Mesenchymal stem cell (in vitro differentiated cells and primary cell): ENCODE results near the gene RPS6KB1.

Source experiments
- DNase-seq: peaks from one replicate; pipeline ENCODE4 v3.0.0-alpha.2; 2013
- H2AFZ ChIP-seq: one replicate; pipeline ENCODE4 v1.6.1; 2013; ENCODE audit warnings: low read depth, mild to moderate bottlenecking, control low read depth, inconsistent platforms, low read length, moderate library complexity
- H2AK5ac ChIP-seq: 2 replicates; pipeline ENCODE4 v1.6.1; 2013; ENCODE audit warnings: low read length, moderate library complexity, mild to moderate bottlenecking, inconsistent platforms; ENCODE audit not compliant: severe bottlenecking
- H2BK120ac ChIP-seq: one replicate; pipeline ENCODE4 v1.6.1; 2013; ENCODE audit warnings: low read depth, mild to moderate bottlenecking, inconsistent platforms, low read length, moderate library complexity
- H2BK12ac ChIP-seq, 2 experiments: one replicate each; pipeline ENCODE4 v1.6.1; 2013; ENCODE audit warnings: inconsistent platforms in 2 of 2, low read length in 2 of 2, mild to moderate bottlenecking in 2 of 2, moderate library complexity in 2 of 2, control low read depth in 1 of 2
- H2BK15ac ChIP-seq: one replicate; pipeline ENCODE4 v1.6.1; 2013; ENCODE audit warnings: mild to moderate bottlenecking, low read depth, inconsistent platforms; ENCODE audit not compliant: poor library complexity, severe bottlenecking
- H2BK5ac ChIP-seq: 2 replicates; pipeline ENCODE4 v1.6.1; 2013; ENCODE audit warnings: low read depth, mild to moderate bottlenecking, low read length, control low read depth, inconsistent platforms; ENCODE audit not compliant: poor library complexity, severe bottlenecking
- H3K14ac ChIP-seq, 2 experiments: one replicate each; pipeline ENCODE4 v1.6.1; 2013; ENCODE audit warnings: inconsistent platforms in 2 of 2, low read length in 2 of 2, control low read depth in 1 of 2, mild to moderate bottlenecking in 1 of 2, moderate library complexity in 1 of 2
- H3K18ac ChIP-seq, 2 experiments: one replicate each; pipeline ENCODE4 v1.6.1; 2013; ENCODE audit warnings: inconsistent platforms in 2 of 2, low read length in 2 of 2, control low read depth in 1 of 2, low read depth in 1 of 2, mild to moderate bottlenecking in 1 of 2
- H3K23ac ChIP-seq, 2 experiments: one replicate each; pipeline ENCODE4 v1.6.1; 2013; ENCODE audit warnings: inconsistent platforms in 2 of 2, low read length in 2 of 2, mild to moderate bottlenecking in 2 of 2, moderate library complexity in 2 of 2, control low read depth in 1 of 2
- H3K27ac ChIP-seq: 2 replicates; pipeline ENCODE4 v1.5.1; 2013; ENCODE audit warnings: mild to moderate bottlenecking, moderate library complexity, low read length, control low read depth, inconsistent platforms; ENCODE audit not compliant: poor library complexity, severe bottlenecking
- H3K27me3 ChIP-seq, 2 experiments: 2 replicates each; pipeline versions ENCODE4 v1.6.1 to v1.7.0; 2013; ENCODE audit warnings: low read length in 2 of 2, mild to moderate bottlenecking in 2 of 2, moderate library complexity in 2 of 2, control low read depth in 1 of 2, inconsistent platforms in 1 of 2; ENCODE audit not compliant: control insufficient read depth in 1 of 2, insufficient read depth in 1 of 2
- H3K36me3 ChIP-seq, 2 experiments: 2 replicates each; pipeline versions ENCODE4 v1.6.1 to v1.7.0; 2013; ENCODE audit warnings: low read length in 2 of 2, control low read depth in 1 of 2, inconsistent platforms in 1 of 2, low read depth in 1 of 2, mild to moderate bottlenecking in 1 of 2; ENCODE audit not compliant: insufficient read depth in 2 of 2, control insufficient read depth in 1 of 2
- H3K4ac ChIP-seq, 2 experiments: one replicate each; pipeline ENCODE4 v1.6.1; 2013; ENCODE audit warnings: inconsistent platforms in 2 of 2, low read length in 2 of 2, mild to moderate bottlenecking in 2 of 2, moderate library complexity in 2 of 2, control low read depth in 1 of 2, low read depth in 1 of 2
- H3K4me1 ChIP-seq: 2 replicates; pipeline ENCODE4 v1.6.1; 2013; ENCODE audit warnings: low read depth, low read length, control low read depth; ENCODE audit not compliant: control insufficient read depth, insufficient read depth
- H3K4me2 ChIP-seq: 2 replicates; pipeline ENCODE4 v1.6.1; 2013; ENCODE audit warnings: low read length, mild to moderate bottlenecking, inconsistent platforms; ENCODE audit not compliant: poor library complexity, severe bottlenecking
- H3K4me3 ChIP-seq, 2 experiments: 2 replicates each; pipeline versions ENCODE4 v1.5.1 to v1.7.0; 2013; ENCODE audit warnings: low read length in 2 of 2, mild to moderate bottlenecking in 2 of 2, control low read depth in 1 of 2, low read depth in 1 of 2; ENCODE audit not compliant: insufficient read depth in 1 of 2
- H3K79me1 ChIP-seq: replicated peaks from 2 replicates; pipeline ENCODE4 v1.6.1; 2013; ENCODE audit warnings: mild to moderate bottlenecking, control low read depth, low read length, inconsistent platforms; ENCODE audit not compliant: poor library complexity, severe bottlenecking
- H3K9ac ChIP-seq: 2 replicates; pipeline ENCODE4 v1.7.0; 2013; ENCODE audit warnings: mild to moderate bottlenecking, low read length, moderate library complexity
- H3K9me3 ChIP-seq: 2 replicates; pipeline ENCODE4 v1.7.0; 2013; ENCODE audit warnings: mild to moderate bottlenecking, low read length; ENCODE audit not compliant: control insufficient read depth
- H4K8ac ChIP-seq: one replicate; pipeline ENCODE4 v1.6.1; 2013; ENCODE audit warnings: inconsistent platforms, mild to moderate bottlenecking, low read length, moderate library complexity
- H4K91ac ChIP-seq: one replicate; pipeline ENCODE4 v1.6.1; 2013; ENCODE audit warnings: mild to moderate bottlenecking, low read length, inconsistent platforms
- WGBS: methylation state at CpG from one replicate; pipeline ENCODE4 v1.1.7; 2013; ENCODE audit warnings: mixed read lengths; 5-methylcytosine and 5-hydroxymethylcytosine counted together

RPS6KB1 gene

DNA sequence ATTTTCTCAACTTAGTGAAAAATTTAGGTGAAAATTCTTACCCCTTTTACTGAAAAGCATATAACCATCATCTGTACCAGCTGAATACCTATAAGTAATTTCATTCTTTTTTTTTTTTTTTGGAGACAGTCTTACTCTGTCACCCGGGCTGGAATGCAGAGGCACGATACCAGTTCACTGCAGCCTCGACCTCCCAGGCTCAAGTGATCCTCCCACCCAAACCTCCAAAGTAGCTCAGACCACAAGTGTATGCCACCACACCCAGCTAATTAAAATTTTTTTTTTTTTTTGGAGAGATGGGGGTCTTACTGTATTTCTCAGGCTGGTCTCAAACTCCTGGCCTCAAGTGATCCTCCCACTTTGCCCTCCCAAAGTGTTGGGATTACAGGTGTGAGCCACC is 34.0 kb upstream of the RPS6KB1 start:
- H3K9me3 ChIP-seq = no peaks in the 10 kb centered on the region
- peak overlapping the region in 1 of 2 experiments; percentile 37 for H3K4ac ChIP-seq
- no peak overlapping the region for H2BK12ac ChIP-seq
- H4K8ac ChIP-seq = no peak overlapping the region
- peak overlapping the region; percentile 51 for H2BK5ac ChIP-seq
- no peak overlapping the region for H3K4me3 ChIP-seq
- no peaks in the 10 kb centered on the region for H3K79me1 ChIP-seq
- no peak overlapping the region for H3K23ac ChIP-seq
- peak overlapping the region; percentile 49 for H3K27ac ChIP-seq
- H3K4me1 ChIP-seq = peaks cover 4% of the 10 kb centered on the region
- H2BK15ac ChIP-seq = no peak overlapping the region
- no peak overlapping the region for H2AFZ ChIP-seq
- DNase-seq = no peak
- H2AK5ac ChIP-seq = no peak overlapping the region
- H3K14ac ChIP-seq = no peak overlapping the region
- no peaks in the 10 kb centered on the region for H3K27me3 ChIP-seq
- peaks cover 0 to 6% of the 10 kb centered on the region in 2 experiments for H3K36me3 ChIP-seq
- no peak overlapping the region for H3K18ac ChIP-seq
- no peak overlapping the region for H4K91ac ChIP-seq
- no peak overlapping the region for H3K4me2 ChIP-seq
- 76% methylated on average over 3 of the region's 3 CpGs for WGBS
- H3K9ac ChIP-seq = peak overlapping the region; percentile 87
- H2BK120ac ChIP-seq = peak overlapping the region; percentile 27

DNA sequence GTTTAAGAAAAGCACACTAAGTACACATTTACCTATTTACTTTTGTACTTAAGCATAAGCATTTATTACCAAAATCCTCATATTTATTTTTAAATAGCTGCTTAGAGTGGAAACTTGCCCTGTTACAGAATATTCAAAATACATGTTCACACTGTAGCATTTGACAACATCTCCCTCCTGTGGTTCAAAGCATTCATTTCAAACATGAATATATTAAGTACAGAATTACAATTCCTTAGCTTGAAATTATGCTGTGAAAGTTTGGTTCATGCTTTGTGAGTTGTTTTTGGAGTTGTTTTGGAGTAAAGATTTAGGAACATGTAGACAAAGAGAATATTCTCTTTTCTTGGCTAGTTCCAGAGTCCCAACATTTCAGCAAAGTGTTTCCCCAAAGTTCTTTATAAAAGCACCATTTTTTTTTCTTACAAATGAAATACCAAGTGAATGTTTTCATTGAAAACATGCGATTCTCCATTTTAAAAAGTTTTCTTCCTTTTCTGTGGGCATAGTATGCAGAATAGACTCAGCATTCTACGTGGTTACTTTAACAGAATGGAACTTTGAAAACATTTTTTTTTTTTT is 33.4 kb upstream of the RPS6KB1 start:
- H3K18ac ChIP-seq = no peak overlapping the region
- no peak overlapping the region for H3K4me3 ChIP-seq
- H2BK12ac ChIP-seq = no peak overlapping the region
- DNase-seq = peak; percentile 77
- no peak overlapping the region for H2BK120ac ChIP-seq
- H2AK5ac ChIP-seq = no peak overlapping the region
- H4K8ac ChIP-seq = no peak overlapping the region
- peaks cover 0 to 6% of the 10 kb centered on the region in 2 experiments for H3K36me3 ChIP-seq
- H3K23ac ChIP-seq = no peak overlapping the region
- peak overlapping the region; percentile 87 for H3K9ac ChIP-seq
- no peak overlapping the region for H3K4me2 ChIP-seq
- no peaks in the 10 kb centered on the region for H3K9me3 ChIP-seq
- WGBS = 100% methylated on average over 2 of the region's 2 CpGs
- H3K27ac ChIP-seq = no peak overlapping the region
- peaks cover 3% of the 10 kb centered on the region for H3K4me1 ChIP-seq
- H2BK5ac ChIP-seq = no peak overlapping the region
- H2BK15ac ChIP-seq = no peak overlapping the region
- no peak overlapping the region for H4K91ac ChIP-seq
- no peak overlapping the region for H3K14ac ChIP-seq
- no peaks in the 10 kb centered on the region for H3K27me3 ChIP-seq
- no peak overlapping the region for H3K4ac ChIP-seq
- no peaks in the 10 kb centered on the region for H3K79me1 ChIP-seq
- H2AFZ ChIP-seq = no peak overlapping the region

- H3K4me3 ChIP-seq = no peak overlapping the region
- DNase-seq = no peak
- H2AK5ac ChIP-seq = no peak overlapping the region
- no peaks in the 10 kb centered on the region for H3K9me3 ChIP-seq
- no peaks in the 10 kb centered on the region for H3K79me1 ChIP-seq
- H3K36me3 ChIP-seq = peaks cover 3 to 6% of the 10 kb centered on the region in 2 experiments
- no peak overlapping the region for H2AFZ ChIP-seq
- no peak overlapping the region for H2BK15ac ChIP-seq
- H2BK120ac ChIP-seq = no peak overlapping the region
- no peak overlapping the region for H3K23ac ChIP-seq
- no peak overlapping the region for H3K14ac ChIP-seq
- H3K27ac ChIP-seq = no peak overlapping the region
- H3K4me2 ChIP-seq = no peak overlapping the region
- peak overlapping the region; percentile 25 for H3K9ac ChIP-seq
- H3K4me1 ChIP-seq = no peaks in the 10 kb centered on the region
- H3K18ac ChIP-seq = no peak overlapping the region
- WGBS = 100% methylated on average over 2 of the region's 3 CpGs
- H2BK5ac ChIP-seq = no peak overlapping the region
- no peak overlapping the region for H4K91ac ChIP-seq
- no peak overlapping the region for H3K4ac ChIP-seq
- no peak overlapping the region for H2BK12ac ChIP-seq
- H3K27me3 ChIP-seq = no peaks in the 10 kb centered on the region
- no peak overlapping the region for H4K8ac ChIP-seq
Measured at GRCh38 chr17:59863616-59864015, 29.3 kb upstream of the RPS6KB1 start.

- WGBS = no CpG with 5 or more reads among the region's 1 CpG
- H4K8ac ChIP-seq = no peak overlapping the region
- no peaks in the 10 kb centered on the region for H3K9me3 ChIP-seq
- no peak overlapping the region for H2BK15ac ChIP-seq
- no peak overlapping the region for H3K4me3 ChIP-seq
- H3K79me1 ChIP-seq = no peaks in the 10 kb centered on the region
- no peak overlapping the region for H3K23ac ChIP-seq
- peaks cover 0 to 7% of the 10 kb centered on the region in 2 experiments for H3K36me3 ChIP-seq
- H3K27me3 ChIP-seq = no peaks in the 10 kb centered on the region
- H3K18ac ChIP-seq = no peak overlapping the region
- no peak overlapping the region for H4K91ac ChIP-seq
- no peaks in the 10 kb centered on the region for H3K4me1 ChIP-seq
- H2AFZ ChIP-seq = no peak overlapping the region
- DNase-seq = no peak
- H2BK120ac ChIP-seq = no peak overlapping the region
- H2AK5ac ChIP-seq = no peak overlapping the region
- no peak overlapping the region for H3K4me2 ChIP-seq
- no peak overlapping the region for H3K14ac ChIP-seq
- H2BK12ac ChIP-seq = no peak overlapping the region
- no peak overlapping the region for H3K27ac ChIP-seq
- no peak overlapping the region for H3K9ac ChIP-seq
- H2BK5ac ChIP-seq = no peak overlapping the region
- no peak overlapping the region for H3K4ac ChIP-seq
Measured at GRCh38 chr17:59869941-59870218, 23.0 kb upstream of the RPS6KB1 start.
